GM19035 (cell line): ENCODE measurements around the gene SUPT6H.
"Not testable (repeated sequence)": the region's sequence is repeated elsewhere in the genome, so short reads cannot be mapped to it uniquely, and the experiment has no call there.

Experiments used
- ATAC-seq: cut with Tn5 transposase; IDR thresholded peaks from one replicate; pipeline ENCODE4 v1.9.1; 2021; ENCODE audit not compliant: unreplicated experiment

SUPT6H gene

GRCh38 chr17:28717578-28718332 lies 55.8 kb downstream of the SUPT6H start, which contains the start of gene RAB34:
Gene RAB34 (minus strand): TSS chr17:28717868. CDS start chr17:28717266, 602 bp downstream.
- ATAC-seq = no peak

GRCh38 chr17:28718333-28719020 lies 56.5 kb downstream of the SUPT6H start:
- ATAC-seq = no peak

- ATAC-seq = no peak
Observed at GRCh38 chr17:28719021-28719433, 57.0 kb downstream of the SUPT6H start.

- no peak for ATAC-seq
Observed at GRCh38 chr17:28720247-28720996, 58.4 kb downstream of the SUPT6H start.

GRCh38 chr17:28720997-28721329 lies 59.0 kb downstream of the SUPT6H start:
- not testable (repeated sequence) for ATAC-seq

GRCh38 chr17:28722417-28723158 lies 60.6 kb downstream of the SUPT6H start:
- no peak for ATAC-seq

- no peak for ATAC-seq
Observed at GRCh38 chr17:28723159-28723835, 61.3 kb downstream of the SUPT6H start.

GRCh38 chr17:28723836-28724499 lies 62.0 kb downstream of the SUPT6H start:
- ATAC-seq = not testable (repeated sequence)

- ATAC-seq = no peak
Observed at GRCh38 chr17:28724500-28725165, 62.6 kb downstream of the SUPT6H start.

- ATAC-seq = no peak
Observed at GRCh38 chr17:28725166-28725659, 63.2 kb downstream of the SUPT6H start.

GRCh38 chr17:28725660-28726225 lies 63.7 kb downstream of the SUPT6H start:
- peak; percentile 2 for ATAC-seq

- peak; percentile 16 for ATAC-seq
Observed at GRCh38 chr17:28726226-28726626, 64.2 kb downstream of the SUPT6H start, which contains the start of gene TLCD1. Gene TLCD1 (minus strand): TSS chr17:28726233. CDS start chr17:28726097, 136 bp downstream.

- peak; percentile 47 for ATAC-seq
Observed at GRCh38 chr17:28726627-28727491, 64.9 kb downstream of the SUPT6H start.

- peak; percentile 42 for ATAC-seq
Observed at GRCh38 chr17:28728364-28729200, 66.6 kb downstream of the SUPT6H start, which contains the start of gene NEK8. Gene NEK8 (plus strand): TSS chr17:28728788. CDS start chr17:28728814, 26 bp downstream.

- no peak for ATAC-seq
Observed at GRCh38 chr17:28729950-28730330, 67.9 kb downstream of the SUPT6H start.

GRCh38 chr17:28733346-28733745 lies 71.3 kb downstream of the SUPT6H start:
- no peak for ATAC-seq
